ENCODE results near the gene CRIP3. TPM values are rescaled to one million over a fixed set of nuclear protein-coding genes. Genes with fewer than 3 reads are reported as not detected.

CRIP3 gene
- total RNA-seq, 4 donors from 2014 or later: 1.5 to 2.7 TPM; not detected in 2

- no peak for DNase-seq
- no peaks in the 10 kb centered on the region for H3K36me3 ChIP-seq
- H3K27ac ChIP-seq: no peak overlapping the region
- H3K9me3 ChIP-seq: no peaks in the 10 kb centered on the region
- intact Hi-C loops (cut with DNase I; ENCODE audit: low total_unique reads): no loop called here
- no peaks in the 10 kb centered on the region for H3K4me1 ChIP-seq
- no peak for TF ChIP-seq POLR2A (IDR thresholded peaks at IDR 0.05)
- no peak for TF ChIP-seq CTCF (IDR thresholded peaks at IDR 0.05)
- H3K4me3 ChIP-seq: no peak overlapping the region
- H3K27me3 ChIP-seq: no peaks in the 10 kb centered on the region
Measured at GRCh38 chr6:43339168-43339567, 30.5 kb upstream of the CRIP3 start.

GRCh38 chr6:43338243-43338642, 29.6 kb upstream of the CRIP3 start:
- H3K27ac ChIP-seq: no peak overlapping the region
- no peaks in the 10 kb centered on the region for H3K36me3 ChIP-seq
- DNase-seq: no peak
- H3K4me3 ChIP-seq: no peak overlapping the region
- TF ChIP-seq POLR2A (IDR thresholded peaks at IDR 0.05) (no peak), CTCF (IDR thresholded peaks at IDR 0.05) (no peak)
- H3K27me3 ChIP-seq: no peaks in the 10 kb centered on the region
- intact Hi-C loops (cut with DNase I; ENCODE audit: low total_unique reads): no loop called here
- H3K4me1 ChIP-seq: no peaks in the 10 kb centered on the region
- no peaks in the 10 kb centered on the region for H3K9me3 ChIP-seq

- Histone ChIP-seq H3K27me3 (no peaks in the 10 kb centered on the region), H3K36me3 (no peaks in the 10 kb centered on the region), H3K9me3 (no peaks in the 10 kb centered on the region), H3K27ac (no peak overlapping the region), H3K4me3 (no peak overlapping the region), H3K4me1 (no peaks in the 10 kb centered on the region)
- intact Hi-C loops (cut with DNase I; ENCODE audit: low total_unique reads): no loop called here
- DNase-seq: no peak
- TF ChIP-seq POLR2A (IDR thresholded peaks at IDR 0.05): no peak
- no peak for TF ChIP-seq CTCF (IDR thresholded peaks at IDR 0.05)
Measured at GRCh38 chr6:43336382-43336781, 27.8 kb upstream of the CRIP3 start.

GRCh38 chr6:43335469-43335868, 26.8 kb upstream of the CRIP3 start:
- H3K4me1 ChIP-seq: no peaks in the 10 kb centered on the region
- H3K27ac ChIP-seq: no peak overlapping the region
- TF ChIP-seq POLR2A (IDR thresholded peaks at IDR 0.05): no peak
- no peak for TF ChIP-seq CTCF (IDR thresholded peaks at IDR 0.05)
- intact Hi-C loops (cut with DNase I; ENCODE audit: low total_unique reads): no loop called here
- H3K9me3 ChIP-seq: no peaks in the 10 kb centered on the region
- no peak overlapping the region for H3K4me3 ChIP-seq
- no peaks in the 10 kb centered on the region for H3K27me3 ChIP-seq
- H3K36me3 ChIP-seq: no peaks in the 10 kb centered on the region
- DNase-seq: no peak

GRCh38 chr6:43334466-43335095, 26.0 kb upstream of the CRIP3 start:
- no peak for DNase-seq

More at GRCh38 chr6:43334466-43335095, 26.0 kb upstream of the CRIP3 start:
- intact Hi-C loops (cut with DNase I; ENCODE audit: low total_unique reads): no loop called here
- TF ChIP-seq POLR2A (IDR thresholded peaks at IDR 0.05) (no peak), CTCF (IDR thresholded peaks at IDR 0.05) (peak; percentile 22 to 47 (median 32))
- no peaks in the 10 kb centered on the region for H3K4me1 ChIP-seq
- no peaks in the 10 kb centered on the region for H3K27me3 ChIP-seq
- no peaks in the 10 kb centered on the region for H3K36me3 ChIP-seq
- H3K27ac ChIP-seq: no peak overlapping the region
- no peaks in the 10 kb centered on the region for H3K9me3 ChIP-seq
- no peak overlapping the region for H3K4me3 ChIP-seq

Data from uterus (tissue), 4 donors.